Tibial artery (tissue), 4 donors: ENCODE measurements around the gene WNT16.
"Not testable (repeated sequence)": the region's sequence is repeated elsewhere in the genome, so short reads cannot be mapped to it uniquely, and the experiment has no call there.

Experiments used
- DNase-seq, 2 donors: peaks; one replicate each; pipeline ENCODE4 v3.0.0-alpha.2; 2019
- H3K27ac ChIP-seq, 2 donors: fragments of 200-600 bp; sonication (generic) in 1 of 2; 1 replicate in 1 of 2; 2 replicates in 1 of 2; pipeline ENCODE4 v1.5.1; 2018 to 2019; ENCODE audit warnings: mild to moderate bottlenecking in 1 of 2
- H3K27me3 ChIP-seq, 2 donors: fragments of 200-600 bp; sonication (generic) in 1 of 2; one replicate each; pipeline versions ENCODE4 v1.5.1 to v1.6.0; 2016 to 2019
- H3K36me3 ChIP-seq, 3 donors: fragments of 200-600 bp; sonication (generic) in 2 of 3; one replicate each; pipeline ENCODE4 v1.5.1; 2016 to 2019; ENCODE audit warnings: mild to moderate bottlenecking in 2 of 3
- H3K4me1 ChIP-seq, 4 donors: fragments of 200-600 bp; sonication (generic) in 2 of 4; 1 replicate in 3 of 4; 2 replicates in 1 of 4; pipeline ENCODE4 v1.5.1; 2016 to 2019
- H3K4me3 ChIP-seq, 2 donors: fragments of 200-600 bp; sonication (generic) in 1 of 2; 1 replicate in 1 of 2; 2 replicates in 1 of 2; pipeline ENCODE4 v1.5.1; 2018 to 2019; ENCODE audit warnings: mild to moderate bottlenecking in 2 of 2
- H3K9me3 ChIP-seq, 3 donors: fragments of 200-600 bp; sonication (generic) in 1 of 3; one replicate each; pipeline ENCODE4 v1.5.1; 2016 to 2019
- CTCF ChIP-seq, 2 experiments: fragments of 200-600 bp in 1 of 2; fragments of 450-650 bp in 1 of 2; IDR thresholded peaks; one replicate each; pipeline ENCODE4 v1.5.1; 2017 to 2019; ENCODE audit warnings: antibody characterized with exemption in 2 of 2, mild to moderate bottlenecking in 1 of 2, moderate library complexity in 1 of 2
- intact Hi-C: fragments of 100-400 bp; cut with DNase I; formaldehyde crosslinking; loops from one replicate; pipeline ENCODE4 v1.15.0; 2023; ENCODE audit warnings: low total_unique reads

Gene WNT16

GRCh38 chr7:121307021-121307574 is 21.7 kb upstream of the WNT16 start:
- TF ChIP-seq CTCF (IDR thresholded peaks at IDR 0.05) = no peak
- DNase-seq = no peak
- H3K4me1 ChIP-seq = no peaks in the 10 kb centered on the region
- no peaks in the 10 kb centered on the region for H3K9me3 ChIP-seq
- H3K27me3 ChIP-seq = no peaks in the 10 kb centered on the region
- H3K36me3 ChIP-seq = no peaks in the 10 kb centered on the region
- H3K4me3 ChIP-seq = no peak overlapping the region
- intact Hi-C loops = no loop called here
- H3K27ac ChIP-seq = no peak overlapping the region

- intact Hi-C loops = no loop called here
- no peak for TF ChIP-seq CTCF (IDR thresholded peaks at IDR 0.05)
- H3K9me3 ChIP-seq = no peaks in the 10 kb centered on the region
These were observed 15.5 kb upstream of the WNT16 start for GRCh38 chr7:121313220-121313792.

GRCh38 chr7:121313793-121314676 is 14.8 kb upstream of the WNT16 start:
- Histone ChIP-seq H3K4me3 (no peak overlapping the region), H3K9me3 (no peaks in the 10 kb centered on the region), H3K27ac (no peak overlapping the region), H3K27me3 (no peaks in the 10 kb centered on the region), H3K36me3 (no peaks in the 10 kb centered on the region), H3K4me1 (no peaks in the 10 kb centered on the region)
- TF ChIP-seq CTCF (IDR thresholded peaks at IDR 0.05) = no peak
- no peak for DNase-seq
- intact Hi-C loops = no loop called here

More at GRCh38 chr7:121313220-121313792, 15.5 kb upstream of the WNT16 start:
- Histone ChIP-seq H3K27me3 (no peaks in the 10 kb centered on the region), H3K4me3 (no peak overlapping the region), H3K27ac (no peak overlapping the region), H3K36me3 (no peaks in the 10 kb centered on the region), H3K4me1 (no peaks in the 10 kb centered on the region)
- no peak for DNase-seq

GRCh38 chr7:121315170-121315569 is 13.6 kb upstream of the WNT16 start:
- DNase-seq, intact Hi-C loops, H3K9me3 ChIP-seq, H3K4me1 ChIP-seq, H3K4me3 ChIP-seq, H3K36me3 ChIP-seq, H3K27ac ChIP-seq, H3K27me3 ChIP-seq: not testable (repeated sequence)

GRCh38 chr7:121322460-121322859 is 6.3 kb upstream of the WNT16 start:
- Histone ChIP-seq H3K4me1 (no peaks in the 10 kb centered on the region), H3K27ac (no peak overlapping the region), H3K36me3 (no peaks in the 10 kb centered on the region), H3K4me3 (no peak overlapping the region), H3K27me3 (peaks cover 0 to 9% of the 10 kb centered on the region in 2 donors), H3K9me3 (no peaks in the 10 kb centered on the region)
- DNase-seq = no peak
- intact Hi-C loops = no loop called here
- no peak for TF ChIP-seq CTCF (IDR thresholded peaks at IDR 0.05)
